Effector memory CD8-positive, alpha-beta T cell (primary cell): ENCODE results near the gene TPCN2.

Source experiments
- ATAC-seq: fragments of 150-1000 bp; cut with Tn5 transposase; replicated peaks from 2 replicates; pipeline ENCODE4 v1.10.0; 2021; ENCODE audit warnings: mild to moderate bottlenecking, moderate library complexity
- DNase-seq, 3 experiments: peaks; one replicate each; pipeline ENCODE4 v3.0.0; 2021
- H3K27ac Mint-ChIP-seq, 2 donors: one replicate each; pipeline ENCODE4 v1.8.0; 2022; ENCODE audit warnings: mild to moderate bottlenecking in 2 of 2, mixed read lengths in 2 of 2, moderate library complexity in 2 of 2
- H3K27me3 Mint-ChIP-seq, 2 donors: one replicate each; pipeline ENCODE4 v1.8.0; 2022; ENCODE audit warnings: mixed read lengths in 2 of 2
- H3K36me3 Mint-ChIP-seq: one replicate; pipeline ENCODE4 v1.8.0; 2022; ENCODE audit warnings: mild to moderate bottlenecking, moderate library complexity, mixed read lengths; ENCODE audit not compliant: insufficient read depth
- H3K4me1 Mint-ChIP-seq, 2 donors: one replicate each; pipeline ENCODE4 v1.8.0; 2022; ENCODE audit warnings: low read depth in 2 of 2, mixed read lengths in 2 of 2
- H3K4me3 Mint-ChIP-seq, 2 donors: one replicate each; pipeline ENCODE4 v1.8.0; 2022; ENCODE audit warnings: mild to moderate bottlenecking in 2 of 2, mixed read lengths in 2 of 2, moderate library complexity in 2 of 2
- H3K9me3 Mint-ChIP-seq, 2 donors: one replicate each; pipeline ENCODE4 v1.8.0; 2022; ENCODE audit warnings: mixed read lengths in 2 of 2

Gene TPCN2

GRCh38 chr11:69108030-69108429, 59.3 kb downstream of the TPCN2 start:
- no peak overlapping the region for H3K27ac Mint-ChIP-seq
- DNase-seq, result no peak
- peaks cover 6 to 15% of the 10 kb centered on the region in 2 donors for H3K27me3 Mint-ChIP-seq
- no peaks in the 10 kb centered on the region for H3K36me3 Mint-ChIP-seq
- no peak overlapping the region for H3K4me3 Mint-ChIP-seq
- no peaks in the 10 kb centered on the region for H3K4me1 Mint-ChIP-seq
- H3K9me3 Mint-ChIP-seq, result peaks cover 0 to 9% of the 10 kb centered on the region in 2 donors
- no peak for ATAC-seq

- H3K27me3 Mint-ChIP-seq, result peaks cover 5 to 18% of the 10 kb centered on the region in 2 donors
- H3K27ac Mint-ChIP-seq, result no peak overlapping the region
- no peak for DNase-seq
- peaks cover 0 to 9% of the 10 kb centered on the region in 2 donors for H3K9me3 Mint-ChIP-seq
- H3K36me3 Mint-ChIP-seq, result no peaks in the 10 kb centered on the region
- H3K4me3 Mint-ChIP-seq, result no peak overlapping the region
- no peaks in the 10 kb centered on the region for H3K4me1 Mint-ChIP-seq
- no peak for ATAC-seq
These were observed 59.8 kb downstream of the TPCN2 start for GRCh38 chr11:69108559-69108958.

- no peak for DNase-seq
- no peak for ATAC-seq
- no peak overlapping the region for H3K27ac Mint-ChIP-seq
- H3K27me3 Mint-ChIP-seq, result peaks cover 9 to 19% of the 10 kb centered on the region in 2 donors
- H3K4me1 Mint-ChIP-seq, result no peaks in the 10 kb centered on the region
- H3K4me3 Mint-ChIP-seq, result no peak overlapping the region
- peaks cover 0 to 9% of the 10 kb centered on the region in 2 donors for H3K9me3 Mint-ChIP-seq
- H3K36me3 Mint-ChIP-seq, result no peaks in the 10 kb centered on the region
These were observed 60.4 kb downstream of the TPCN2 start for GRCh38 chr11:69109101-69109500.

GRCh38 chr11:69110451-69110850, 61.7 kb downstream of the TPCN2 start:
- DNase-seq, result no peak
- no peaks in the 10 kb centered on the region for H3K4me1 Mint-ChIP-seq
- no peak for ATAC-seq
- no peak overlapping the region for H3K4me3 Mint-ChIP-seq
- no peak overlapping the region for H3K27ac Mint-ChIP-seq
- peaks cover 0 to 9% of the 10 kb centered on the region in 2 donors for H3K9me3 Mint-ChIP-seq
- peaks cover 11 to 24% of the 10 kb centered on the region in 2 donors for H3K27me3 Mint-ChIP-seq
- H3K36me3 Mint-ChIP-seq, result peaks cover 4% of the 10 kb centered on the region

GRCh38 chr11:69111624-69112542, 63.2 kb downstream of the TPCN2 start:
- Mint-ChIP-seq H3K27ac (no peak overlapping the region), H3K4me3 (no peak overlapping the region), H3K4me1 (no peaks in the 10 kb centered on the region), H3K9me3 (peaks cover 0 to 9% of the 10 kb centered on the region in 2 donors), H3K36me3 (peaks cover 4% of the 10 kb centered on the region), H3K27me3 (peaks cover 11 to 20% of the 10 kb centered on the region in 2 donors)
- no peak for DNase-seq
- no peak for ATAC-seq

- Mint-ChIP-seq H3K36me3 (peaks cover 4% of the 10 kb centered on the region), H3K27ac (no peak overlapping the region), H3K27me3 (peaks cover 11 to 14% of the 10 kb centered on the region in 2 donors), H3K9me3 (peaks cover 0 to 9% of the 10 kb centered on the region in 2 donors), H3K4me3 (no peak overlapping the region), H3K4me1 (no peaks in the 10 kb centered on the region)
- DNase-seq, result no peak
- no peak for ATAC-seq
These were observed 64.5 kb downstream of the TPCN2 start for GRCh38 chr11:69113226-69113625.

- no peak for DNase-seq
- H3K4me1 Mint-ChIP-seq, result no peaks in the 10 kb centered on the region
- H3K27me3 Mint-ChIP-seq, result peaks cover 11 to 13% of the 10 kb centered on the region in 2 donors
- peaks cover 4% of the 10 kb centered on the region for H3K36me3 Mint-ChIP-seq
- ATAC-seq, result no peak
- peaks cover 0 to 9% of the 10 kb centered on the region in 2 donors for H3K9me3 Mint-ChIP-seq
- H3K4me3 Mint-ChIP-seq, result no peak overlapping the region
- H3K27ac Mint-ChIP-seq, result no peak overlapping the region
These were observed 65.1 kb downstream of the TPCN2 start for GRCh38 chr11:69113646-69114340.

- Mint-ChIP-seq H3K9me3 (peaks cover 0 to 9% of the 10 kb centered on the region in 2 donors), H3K27ac (no peak overlapping the region), H3K4me3 (no peak overlapping the region), H3K27me3 (peaks cover 13 to 14% of the 10 kb centered on the region in 2 donors), H3K4me1 (no peaks in the 10 kb centered on the region), H3K36me3 (peaks cover 4% of the 10 kb centered on the region)
- DNase-seq (no peak), ATAC-seq (no peak)
These were observed 65.6 kb downstream of the TPCN2 start for GRCh38 chr11:69114362-69114761.

GRCh38 chr11:69114811-69115523, 66.2 kb downstream of the TPCN2 start:
- Mint-ChIP-seq H3K4me1 (no peaks in the 10 kb centered on the region), H3K36me3 (peaks cover 4% of the 10 kb centered on the region), H3K4me3 (no peak overlapping the region), H3K27me3 (peaks cover 13 to 20% of the 10 kb centered on the region in 2 donors), H3K9me3 (peaks cover 0 to 9% of the 10 kb centered on the region in 2 donors), H3K27ac (no peak overlapping the region)
- DNase-seq (no peak), ATAC-seq (no peak)

- Mint-ChIP-seq H3K27ac (no peak overlapping the region), H3K4me3 (no peak overlapping the region), H3K9me3 (peaks cover 0 to under 1% of the 10 kb centered on the region in 2 donors), H3K4me1 (no peaks in the 10 kb centered on the region), H3K36me3 (peaks cover 4% of the 10 kb centered on the region), H3K27me3 (peaks cover 13 to 26% of the 10 kb centered on the region in 2 donors)
- ATAC-seq (no peak), DNase-seq (no peak)
These were observed 67.1 kb downstream of the TPCN2 start for GRCh38 chr11:69115586-69116560.

- ATAC-seq (no peak), DNase-seq (no peak)
- H3K27ac Mint-ChIP-seq, result no peak overlapping the region
- H3K36me3 Mint-ChIP-seq, result peaks cover 4% of the 10 kb centered on the region
- no peaks in the 10 kb centered on the region for H3K9me3 Mint-ChIP-seq
- H3K4me3 Mint-ChIP-seq, result no peak overlapping the region
- H3K27me3 Mint-ChIP-seq, result peaks cover 19 to 34% of the 10 kb centered on the region in 2 donors
- H3K4me1 Mint-ChIP-seq, result peaks cover 0 to 2% of the 10 kb centered on the region in 2 donors
These were observed 67.9 kb downstream of the TPCN2 start for GRCh38 chr11:69116671-69117070.

- H3K27me3 Mint-ChIP-seq, result peaks cover 11 to 33% of the 10 kb centered on the region in 2 donors
These were observed 70.5 kb downstream of the TPCN2 start for GRCh38 chr11:69119190-69119589.

More at GRCh38 chr11:69119190-69119589, 70.5 kb downstream of the TPCN2 start:
- Mint-ChIP-seq H3K27ac (no peak overlapping the region), H3K9me3 (no peaks in the 10 kb centered on the region), H3K4me3 (no peak overlapping the region), H3K4me1 (peaks cover 4% of the 10 kb centered on the region in 2 donors), H3K36me3 (peaks cover 4% of the 10 kb centered on the region)
- ATAC-seq (no peak), DNase-seq (no peak)
